Panc1 (cell line): Measurements from ENCODE around the gene CFAP210. TPM values are rescaled to one million over a fixed set of nuclear protein-coding genes. Genes with fewer than 3 reads are reported as not detected.
"Not testable (repeated sequence)": the region's sequence is repeated elsewhere in the genome, so short reads cannot be mapped to it uniquely, and the experiment has no call there.

Experiments
- ATAC-seq: fragments of 200-7000 bp; cut with Tn5 transposase; 2 replicates; pipeline ENCODE4 v1.9.1; 2020; ENCODE audit warnings: mild to moderate bottlenecking, moderate library complexity
- BruUV-seq: library from RNA; stranded (reverse); fragments of 400-500 nt; replicated peaks from 2 replicates; lab custom pipeline; 2021; lab: Mats Ljungman, UMichigan
- CTCF ChIA-PET: fragments of 300-600 bp; sonication (Branson Sonifier 250); formaldehyde crosslinking; loops from one replicate; lab custom pipeline; 2022; ENCODE audit warnings: antibody characterized with exemption; lab: Charles Lee
- POLR2A ChIA-PET: fragments of 300-600 bp; sonication (Branson Sonifier 250); formaldehyde crosslinking; loops from one replicate; lab custom pipeline; 2022; ENCODE audit warnings: antibody characterized with exemption; lab: Charles Lee
- DNase-seq: peaks from one replicate; pipeline ENCODE4 v3.0.0-alpha.2; 2010; ENCODE audit warnings: low read depth, low spot score
- H3K27ac ChIP-seq: 2 replicates; pipeline ENCODE4 v1.5.1; 2011; ENCODE audit warnings: mild to moderate bottlenecking, low read length, inconsistent platforms
- H3K27me3 ChIP-seq: fragments of 200-500 bp; sonication (Bioruptor generic); 2 replicates; pipeline ENCODE4 v1.6.0; 2014; ENCODE audit warnings: low read length, inconsistent platforms; ENCODE audit not compliant: control insufficient read depth, insufficient read depth
- H3K36me3 ChIP-seq: fragments of 200-500 bp; sonication (Bioruptor generic); 2 replicates; pipeline ENCODE4 v1.5.1; 2014; ENCODE audit warnings: inconsistent platforms, mild to moderate bottlenecking, low read length, moderate library complexity; ENCODE audit not compliant: control insufficient read depth, insufficient read depth
- H3K4me1 ChIP-seq: 2 replicates; pipeline ENCODE4 v1.5.1; 2011; ENCODE audit warnings: inconsistent platforms, mild to moderate bottlenecking, low read length, moderate library complexity; ENCODE audit not compliant: control insufficient read depth, insufficient read depth
- H3K4me3 ChIP-seq, 2 experiments: 2 replicates each; pipeline ENCODE4 v1.5.1; 2011 to 2012; ENCODE audit warnings: low read depth in 2 of 2, low read length in 2 of 2, mild to moderate bottlenecking in 2 of 2, inconsistent platforms in 1 of 2, moderate library complexity in 1 of 2
- H3K9me3 ChIP-seq: fragments of 200-500 bp; sonication (Bioruptor generic); 2 replicates; pipeline ENCODE4 v1.5.1; 2014; ENCODE audit warnings: low read depth, mild to moderate bottlenecking, inconsistent platforms, low read length, moderate library complexity; ENCODE audit not compliant: control insufficient read depth, insufficient read depth
- CTCF ChIP-seq: fragments of 450-650 bp; IDR thresholded peaks from 2 replicates; pipeline ENCODE4 v1.5.1; 2017; ENCODE audit warnings: mild to moderate bottlenecking
- POLR2AphosphoS5 ChIP-seq: IDR thresholded peaks from 2 replicates; pipeline ENCODE4 v1.6.1; 2012; ENCODE audit warnings: mild to moderate bottlenecking, low read depth, low read length, moderate library complexity
- REST ChIP-seq, 2 experiments: IDR thresholded peaks; 2 replicates each; pipeline ENCODE4 v1.6.1; 2011 to 2012; ENCODE audit warnings: low read depth in 2 of 2, control low read depth in 1 of 2, low read length in 1 of 2, mild to moderate bottlenecking in 1 of 2, moderate library complexity in 1 of 2; ENCODE audit not compliant: insufficient read depth in 1 of 2
- SIN3A ChIP-seq: IDR thresholded peaks from 2 replicates; pipeline ENCODE4 v1.6.1; 2012; ENCODE audit warnings: low read depth, mild to moderate bottlenecking, low read length, moderate library complexity, borderline replicate concordance; ENCODE audit not compliant: insufficient read depth
- TCF7L2 ChIP-seq: IDR thresholded peaks from 2 replicates; pipeline ENCODE4 v1.6.1; 2011; ENCODE audit warnings: mild to moderate bottlenecking, low read depth, low read length, inconsistent platforms
- in situ Hi-C: cut with HindIII; loops from 2 replicates; pipeline ENCODE4 v1.10.0; 2016; ENCODE audit warnings: low sequenced_read_pairs, low pct_unique_long_range_greater_than_20kb
- intact Hi-C: fragments of 100-400 bp; cut with micrococcal nuclease; formaldehyde crosslinking; loops from one replicate; pipeline ENCODE4 v1.10.0; 2022; ENCODE audit not compliant: unreplicated experiment
- total RNA-seq: library from RNA; stranded (reverse); gene quantifications from one replicate; pipeline ENCODE4 v1.2.1, GENCODE V29; 2021; ENCODE audit not compliant: unreplicated experiment

CFAP210 gene
- total RNA-seq, 1 experiment from 2014 or later, result 0.23 TPM

DNA sequence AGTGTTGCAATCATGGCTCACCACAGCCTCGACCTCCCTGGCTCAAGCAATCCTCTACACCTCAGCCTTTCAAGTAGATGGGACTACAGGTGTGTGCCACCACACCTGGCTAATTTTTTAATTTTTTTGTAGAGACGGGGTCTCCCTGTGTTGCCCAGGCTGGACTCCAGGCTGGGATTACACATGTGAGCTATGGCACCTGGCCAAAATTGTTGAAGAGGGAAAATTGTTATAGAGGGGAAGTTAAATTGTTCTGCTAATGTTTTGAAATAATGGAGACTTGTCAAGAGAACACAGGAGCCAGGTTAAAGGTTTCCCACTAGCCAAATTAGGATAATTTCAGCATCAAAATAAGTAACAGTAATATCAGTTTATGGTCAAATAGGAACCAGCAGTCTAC lies 84.9 kb downstream of the CFAP210 start:
- no TSS peak for BruUV-seq
- H3K36me3 ChIP-seq, result peaks cover 31% of the 10 kb centered on the region
- no peaks in the 10 kb centered on the region for H3K4me1 ChIP-seq
- intact Hi-C loops, result no loop called here
- in situ Hi-C loops, result no loop called here
- H3K27ac ChIP-seq, result no peak overlapping the region
- POLR2A ChIA-PET, result no interaction called here
- no peak for ATAC-seq
- no peak overlapping the region for H3K4me3 ChIP-seq
- DNase-seq, result no peak
- no peak for TF ChIP-seq POLR2AphosphoS5
- no peaks in the 10 kb centered on the region for H3K27me3 ChIP-seq
- H3K9me3 ChIP-seq, result no peaks in the 10 kb centered on the region
- CTCF ChIA-PET, result no interaction called here

DNA sequence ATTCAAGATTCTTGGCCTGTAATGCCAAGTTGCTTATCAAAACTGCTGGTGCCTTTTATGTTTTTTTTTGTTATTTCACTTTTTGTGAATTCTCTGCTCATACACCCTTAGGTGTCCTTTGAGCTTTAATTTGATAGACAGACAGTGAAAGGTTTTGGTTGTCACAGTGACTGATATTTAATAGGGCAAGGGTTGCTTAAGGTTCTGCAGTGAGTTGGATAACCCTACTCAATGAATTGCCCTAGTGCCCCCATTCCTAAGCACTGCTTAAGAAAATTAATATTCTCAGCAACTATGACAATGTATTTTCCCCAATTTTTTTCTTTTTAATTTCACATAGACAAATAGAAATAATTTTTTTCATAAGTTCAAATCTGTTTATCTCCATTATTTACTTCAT lies 94.6 kb downstream of the CFAP210 start:
- DNase-seq (no peak), ATAC-seq (no peak)
- ChIA-PET POLR2A (interaction anchor here (0.7 kb wide), 1 partner anchor 18 kb away, joined by 7 read pairs; no protein-coding TSS in a partner anchor), CTCF (no interaction called here)
- TF ChIP-seq TCF7L2 (no peak), REST (IDR thresholded peaks at IDR 0.05; ENCODE audit: insufficient read depth in 1 of 2, low read depth in 2 of 2, low read length in 1 of 2) (no peak), CTCF (no peak), SIN3A (no peak), POLR2AphosphoS5 (no peak)
- Histone ChIP-seq H3K36me3 (peaks cover 4% of the 10 kb centered on the region; the same call in 1 of the 2 replicates), H3K9me3 (no peaks in the 10 kb centered on the region), H3K27ac (no peak overlapping the region), H3K4me1 (no peaks in the 10 kb centered on the region), H3K27me3 (no peaks in the 10 kb centered on the region), H3K4me3 (no peak overlapping the region)
- no TSS peak for BruUV-seq
- intact Hi-C loops, result no loop called here
- in situ Hi-C loops, result no loop called here

DNA sequence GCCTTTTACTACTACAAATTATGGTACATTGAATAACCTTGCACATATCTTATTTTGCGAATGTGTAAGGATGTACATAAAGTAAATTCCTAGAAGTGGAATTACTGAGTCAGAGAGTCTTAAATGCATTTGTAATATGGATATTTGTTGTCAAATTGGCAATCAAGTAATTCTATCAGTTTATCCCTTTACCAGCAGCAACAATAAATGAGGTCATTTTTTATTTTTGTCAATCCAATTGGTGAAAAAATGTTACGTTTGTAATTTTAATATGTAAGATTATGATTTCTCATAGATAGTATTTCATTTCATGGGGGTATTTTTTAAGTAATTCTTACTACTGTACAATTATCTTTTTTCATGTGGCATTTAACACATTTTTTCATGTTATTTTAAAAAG lies 95.2 kb downstream of the CFAP210 start:
- no peaks in the 10 kb centered on the region for H3K9me3 ChIP-seq
- no peak overlapping the region for H3K27ac ChIP-seq
- ChIA-PET POLR2A (no interaction called here), CTCF (no interaction called here)
- DNase-seq (no peak), ATAC-seq (no peak)
- in situ Hi-C loops, result no loop called here
- TF ChIP-seq SIN3A (no peak), POLR2AphosphoS5 (no peak), TCF7L2 (no peak), REST (IDR thresholded peaks at IDR 0.05; ENCODE audit: insufficient read depth in 1 of 2, low read depth in 2 of 2, low read length in 1 of 2) (no peak), CTCF (no peak)
- peaks cover 4% of the 10 kb centered on the region; the same call in 1 of the 2 replicates for H3K36me3 ChIP-seq
- no peak overlapping the region for H3K4me3 ChIP-seq
- H3K4me1 ChIP-seq, result no peaks in the 10 kb centered on the region
- intact Hi-C loops, result no loop called here
- no peaks in the 10 kb centered on the region for H3K27me3 ChIP-seq
- no TSS peak for BruUV-seq

DNA sequence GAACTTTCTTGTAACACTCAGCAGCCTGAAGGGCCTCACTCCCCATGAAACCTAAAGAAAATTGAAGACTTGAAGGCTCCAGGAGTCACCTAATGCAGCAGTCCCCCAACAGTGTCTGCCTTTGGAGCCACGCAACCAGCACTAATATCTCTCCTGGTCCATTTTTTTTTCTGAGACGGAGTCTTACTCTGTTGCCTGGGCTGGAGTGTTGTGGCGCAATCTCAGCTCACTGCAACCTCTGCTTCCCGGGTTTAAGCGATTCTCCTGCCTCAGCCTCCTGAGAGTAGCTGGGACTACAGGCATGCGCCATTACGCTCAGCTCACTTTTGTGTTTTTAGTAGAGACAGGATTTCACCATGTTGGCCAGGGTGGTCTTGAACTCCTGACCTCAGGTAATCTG lies 97.7 kb downstream of the CFAP210 start:
- peak; percentile 51; the same call in 1 of the 2 replicates for ATAC-seq
- BruUV-seq, H3K36me3 ChIP-seq, H3K9me3 ChIP-seq, H3K4me3 ChIP-seq, intact Hi-C loops, DNase-seq, H3K27ac ChIP-seq, H3K27me3 ChIP-seq, CTCF ChIA-PET, H3K4me1 ChIP-seq, in situ Hi-C loops, POLR2A ChIA-PET: not testable (repeated sequence)
